ENCODE measurements around the gene SYNJ1. TPM values are rescaled to one million over a fixed set of nuclear protein-coding genes. Genes with fewer than 3 reads are reported as not detected.

The SYNJ1 gene
- total and polyA plus RNA-seq, 2 of the 13 experiments (the other 11 are each of a cell fraction or from before 2014, with no cell fraction given) = 2.0 to 2.7 TPM

DNA sequence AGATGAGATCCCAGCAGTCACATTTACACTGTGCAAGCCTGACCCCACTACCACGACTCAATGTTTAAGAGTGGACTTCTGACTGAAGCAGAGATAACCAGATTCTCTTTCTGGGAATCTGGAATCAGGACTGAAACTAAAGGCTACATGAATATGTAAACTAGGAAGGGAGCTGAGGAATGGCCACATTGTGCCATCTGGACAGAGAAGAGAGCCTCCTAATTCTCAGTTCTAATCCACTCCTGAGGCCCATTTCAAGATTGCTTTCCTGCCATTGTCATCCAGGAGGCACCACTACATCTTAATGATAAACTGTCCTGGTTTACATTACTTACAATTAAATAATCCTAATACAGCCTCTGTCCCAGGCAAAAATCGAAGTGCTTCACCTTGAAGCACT is 37.2 kb upstream of the SYNJ1 start (continued):
- TF ChIP-seq, protein P1, sequence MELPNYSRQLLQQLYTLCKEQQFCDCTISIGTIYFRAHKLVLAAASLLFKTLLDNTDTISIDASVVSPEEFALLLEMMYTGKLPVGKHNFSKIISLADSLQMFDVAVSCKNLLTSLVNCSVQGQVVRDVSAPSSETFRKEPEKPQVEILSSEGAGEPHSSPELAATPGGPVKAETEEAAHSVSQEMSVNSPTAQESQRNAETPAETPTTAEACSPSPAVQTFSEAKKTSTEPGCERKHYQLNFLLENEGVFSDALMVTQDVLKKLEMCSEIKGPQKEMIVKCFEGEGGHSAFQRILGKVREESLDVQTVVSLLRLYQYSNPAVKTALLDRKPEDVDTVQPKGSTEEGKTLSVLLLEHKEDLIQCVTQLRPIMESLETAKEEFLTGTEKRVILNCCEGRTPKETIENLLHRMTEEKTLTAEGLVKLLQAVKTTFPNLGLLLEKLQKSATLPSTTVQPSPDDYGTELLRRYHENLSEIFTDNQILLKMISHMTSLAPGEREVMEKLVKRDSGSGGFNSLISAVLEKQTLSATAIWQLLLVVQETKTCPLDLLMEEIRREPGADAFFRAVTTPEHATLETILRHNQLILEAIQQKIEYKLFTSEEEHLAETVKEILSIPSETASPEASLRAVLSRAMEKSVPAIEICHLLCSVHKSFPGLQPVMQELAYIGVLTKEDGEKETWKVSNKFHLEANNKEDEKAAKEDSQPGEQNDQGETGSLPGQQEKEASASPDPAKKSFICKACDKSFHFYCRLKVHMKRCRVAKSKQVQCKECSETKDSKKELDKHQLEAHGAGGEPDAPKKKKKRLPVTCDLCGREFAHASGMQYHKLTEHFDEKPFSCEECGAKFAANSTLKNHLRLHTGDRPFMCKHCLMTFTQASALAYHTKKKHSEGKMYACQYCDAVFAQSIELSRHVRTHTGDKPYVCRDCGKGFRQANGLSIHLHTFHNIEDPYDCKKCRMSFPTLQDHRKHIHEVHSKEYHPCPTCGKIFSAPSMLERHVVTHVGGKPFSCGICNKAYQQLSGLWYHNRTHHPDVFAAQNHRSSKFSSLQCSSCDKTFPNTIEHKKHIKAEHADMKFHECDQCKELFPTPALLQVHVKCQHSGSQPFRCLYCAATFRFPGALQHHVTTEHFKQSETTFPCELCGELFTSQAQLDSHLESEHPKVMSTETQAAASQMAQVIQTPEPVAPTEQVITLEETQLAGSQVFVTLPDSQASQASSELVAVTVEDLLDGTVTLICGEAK (IDR thresholded peaks at IDR 0.05) = no peak
- TF ChIP-seq, protein P1 (CRISPR knock-in tag; IDR thresholded peaks at IDR 0.05) = no peak
- TF ChIP-seq MZF1 (CRISPR knock-in tag; IDR thresholded peaks at IDR 0.05; ENCODE audit: borderline replicate concordance) (no peak), HDAC2 (CRISPR knock-in tag; IDR thresholded peaks at IDR 0.05) (no peak)
- TF ChIP-seq, protein P2, sequence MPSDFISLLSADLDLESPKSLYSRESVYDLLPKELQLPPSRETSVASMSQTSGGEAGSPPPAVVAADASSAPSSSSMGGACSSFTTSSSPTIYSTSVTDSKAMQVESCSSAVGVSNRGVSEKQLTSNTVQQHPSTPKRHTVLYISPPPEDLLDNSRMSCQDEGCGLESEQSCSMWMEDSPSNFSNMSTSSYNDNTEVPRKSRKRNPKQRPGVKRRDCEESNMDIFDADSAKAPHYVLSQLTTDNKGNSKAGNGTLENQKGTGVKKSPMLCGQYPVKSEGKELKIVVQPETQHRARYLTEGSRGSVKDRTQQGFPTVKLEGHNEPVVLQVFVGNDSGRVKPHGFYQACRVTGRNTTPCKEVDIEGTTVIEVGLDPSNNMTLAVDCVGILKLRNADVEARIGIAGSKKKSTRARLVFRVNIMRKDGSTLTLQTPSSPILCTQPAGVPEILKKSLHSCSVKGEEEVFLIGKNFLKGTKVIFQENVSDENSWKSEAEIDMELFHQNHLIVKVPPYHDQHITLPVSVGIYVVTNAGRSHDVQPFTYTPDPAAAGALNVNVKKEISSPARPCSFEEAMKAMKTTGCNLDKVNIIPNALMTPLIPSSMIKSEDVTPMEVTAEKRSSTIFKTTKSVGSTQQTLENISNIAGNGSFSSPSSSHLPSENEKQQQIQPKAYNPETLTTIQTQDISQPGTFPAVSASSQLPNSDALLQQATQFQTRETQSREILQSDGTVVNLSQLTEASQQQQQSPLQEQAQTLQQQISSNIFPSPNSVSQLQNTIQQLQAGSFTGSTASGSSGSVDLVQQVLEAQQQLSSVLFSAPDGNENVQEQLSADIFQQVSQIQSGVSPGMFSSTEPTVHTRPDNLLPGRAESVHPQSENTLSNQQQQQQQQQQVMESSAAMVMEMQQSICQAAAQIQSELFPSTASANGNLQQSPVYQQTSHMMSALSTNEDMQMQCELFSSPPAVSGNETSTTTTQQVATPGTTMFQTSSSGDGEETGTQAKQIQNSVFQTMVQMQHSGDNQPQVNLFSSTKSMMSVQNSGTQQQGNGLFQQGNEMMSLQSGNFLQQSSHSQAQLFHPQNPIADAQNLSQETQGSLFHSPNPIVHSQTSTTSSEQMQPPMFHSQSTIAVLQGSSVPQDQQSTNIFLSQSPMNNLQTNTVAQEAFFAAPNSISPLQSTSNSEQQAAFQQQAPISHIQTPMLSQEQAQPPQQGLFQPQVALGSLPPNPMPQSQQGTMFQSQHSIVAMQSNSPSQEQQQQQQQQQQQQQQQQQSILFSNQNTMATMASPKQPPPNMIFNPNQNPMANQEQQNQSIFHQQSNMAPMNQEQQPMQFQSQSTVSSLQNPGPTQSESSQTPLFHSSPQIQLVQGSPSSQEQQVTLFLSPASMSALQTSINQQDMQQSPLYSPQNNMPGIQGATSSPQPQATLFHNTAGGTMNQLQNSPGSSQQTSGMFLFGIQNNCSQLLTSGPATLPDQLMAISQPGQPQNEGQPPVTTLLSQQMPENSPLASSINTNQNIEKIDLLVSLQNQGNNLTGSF (CRISPR knock-in tag; IDR thresholded peaks at IDR 0.05) = no peak
